Inflammatory macrophage (primary cell): Measurements from ENCODE around the gene GTF2E1.

Experiments
- DNase-seq, 2 donors: peaks; one replicate each; pipeline ENCODE4 v3.0.0-alpha.2; 2020 to 2022

The GTF2E1 gene

GRCh38 chr3:120801484-120801883 lies 58.9 kb downstream of the GTF2E1 start:
- no peak for DNase-seq

DNA sequence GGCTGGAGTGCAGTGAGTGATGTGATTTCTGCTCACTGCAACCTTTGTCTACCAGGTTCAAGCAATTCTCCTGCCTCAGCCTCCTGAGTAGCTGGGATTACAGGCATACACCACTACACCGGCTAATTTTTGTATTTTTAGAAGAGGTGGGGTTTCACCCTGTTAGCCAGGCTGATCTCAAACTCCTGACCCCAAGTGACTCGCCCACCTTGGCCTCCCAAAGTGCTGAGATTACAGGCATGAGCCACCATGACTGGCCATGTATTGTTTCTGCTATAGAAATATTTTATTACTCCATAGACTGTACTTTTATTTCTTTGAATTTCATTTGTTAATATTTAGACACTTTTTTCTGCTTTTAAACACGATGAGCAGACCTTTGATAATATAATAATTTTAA lies 60.4 kb downstream of the GTF2E1 start:
- DNase-seq, result no peak

DNA sequence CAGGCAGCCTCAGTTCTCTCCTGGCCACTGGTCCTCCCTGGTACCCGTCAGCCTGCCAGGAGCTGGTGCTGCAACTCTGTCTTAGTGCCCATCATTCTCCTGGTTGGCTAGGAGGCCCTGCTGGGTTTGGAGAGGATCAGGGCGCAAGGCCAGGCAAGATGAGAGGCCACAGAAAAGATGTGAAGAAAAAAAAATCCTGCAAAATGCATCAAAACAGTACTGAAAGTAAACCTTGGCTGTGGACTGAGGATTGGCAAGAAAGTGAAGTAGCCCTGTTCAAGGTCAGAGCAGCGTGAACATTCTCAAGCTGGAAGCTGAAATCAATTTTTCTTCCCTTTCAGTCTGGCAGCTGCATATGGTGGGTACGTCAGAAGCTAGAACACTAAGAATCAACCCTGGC lies 74.2 kb downstream of the GTF2E1 start:
- no peak for DNase-seq

DNA sequence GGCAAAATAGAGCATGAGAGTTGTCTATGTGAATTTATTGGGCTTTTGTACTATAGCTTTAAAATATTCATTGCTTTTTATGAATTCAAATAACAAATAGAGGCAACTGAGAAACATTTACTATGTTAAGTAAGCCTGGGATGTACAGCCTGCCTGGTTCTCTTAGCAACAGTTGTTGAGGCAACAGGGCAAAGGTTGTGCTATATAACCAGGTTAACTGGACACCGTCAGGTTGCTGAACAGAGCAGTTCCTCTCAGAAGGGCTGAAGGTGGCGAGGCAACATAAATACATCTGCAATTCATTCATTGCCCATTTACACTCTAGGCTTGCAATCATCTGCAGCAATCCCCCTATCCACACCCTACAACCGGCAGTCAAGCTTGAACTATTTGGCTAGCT lies 78.2 kb downstream of the GTF2E1 start:
- DNase-seq, result no peak

- no peak for DNase-seq
Measured at GRCh38 chr3:120821426-120821825, 78.9 kb downstream of the GTF2E1 start.

DNA sequence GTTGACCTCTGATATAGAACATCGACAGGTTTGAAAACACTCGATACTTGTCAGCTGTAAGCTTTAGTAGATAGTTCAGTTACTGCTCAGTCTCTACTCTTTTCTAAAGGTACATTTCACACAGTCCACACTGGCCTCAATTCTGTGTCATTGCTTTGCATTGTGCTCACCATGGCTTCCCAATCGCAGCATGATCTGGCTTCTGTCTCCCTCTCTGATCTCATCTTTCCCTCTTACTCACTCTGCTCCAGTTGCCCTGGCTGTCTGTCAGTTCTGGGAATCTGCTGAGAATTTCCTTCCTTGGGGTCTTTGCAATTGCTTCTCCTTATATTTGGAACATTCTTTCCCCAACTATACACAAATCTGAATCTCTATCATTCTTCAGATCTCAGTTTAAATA lies 80.6 kb downstream of the GTF2E1 start:
- no peak for DNase-seq

GRCh38 chr3:120824613-120825012 lies 82.1 kb downstream of the GTF2E1 start:
- no peak for DNase-seq

DNA sequence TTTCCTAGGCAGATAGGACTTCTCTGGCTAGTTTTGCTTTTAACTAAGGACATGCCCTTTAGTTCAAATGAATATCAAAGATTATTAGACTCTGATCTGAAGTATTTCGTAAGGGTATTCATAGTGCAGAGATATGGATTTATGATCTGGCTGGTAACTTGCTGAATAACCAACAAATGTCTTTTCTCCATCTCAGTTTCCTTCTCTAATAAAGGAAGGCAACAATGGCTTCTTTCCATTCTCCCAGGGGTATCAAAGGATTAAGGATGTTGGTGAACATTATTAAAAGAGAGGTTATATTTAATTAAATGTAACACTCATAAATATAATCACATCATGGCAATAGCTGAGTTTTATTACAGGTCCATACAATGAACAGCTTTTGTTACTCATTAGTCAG lies 86.3 kb downstream of the GTF2E1 start:
- no peak for DNase-seq

GRCh38 chr3:120831066-120831465 lies 88.5 kb downstream of the GTF2E1 start:
- no peak for DNase-seq
